HL-60 (cell line): Measurements from ENCODE around the gene CTAGE9.
"Not testable (repeated sequence)": the region's sequence is repeated elsewhere in the genome, so short reads cannot be mapped to it uniquely, and the experiment has no call there.

ENCODE experiments used
- DNase-seq, 2 experiments: peaks; one replicate each; pipeline ENCODE4 v3.0.0-alpha.2; 2010 to 2020; ENCODE audit warnings: low read depth in 1 of 2, low spot score in 1 of 2
- H3K27ac ChIP-seq: fragments of 250-450 bp; sonication (Bioruptor Pico); replicated peaks from 2 replicates; pipeline ENCODE4 v1.5.1; 2020; ENCODE audit warnings: mild to moderate bottlenecking, moderate library complexity
- H3K27me3 ChIP-seq: fragments of 250-450 bp; sonication (Bioruptor Pico); 2 replicates; pipeline ENCODE4 v1.5.1; 2021; ENCODE audit warnings: mild to moderate bottlenecking, moderate library complexity; ENCODE audit not compliant: insufficient read depth, poor library complexity, severe bottlenecking
- H3K4me3 ChIP-seq: replicated peaks from 2 replicates; pipeline ENCODE4 v1.5.1; 2011; ENCODE audit warnings: mild to moderate bottlenecking, control low read depth, low read length; ENCODE audit not compliant: insufficient read depth
- GABPA ChIP-seq: IDR thresholded peaks from 2 replicates; pipeline ENCODE4 v1.6.1; 2012; ENCODE audit warnings: low read depth
- POLR2AphosphoS5 ChIP-seq: IDR thresholded peaks from 2 replicates; pipeline ENCODE4 v1.6.1; 2012; ENCODE audit warnings: low read depth
- SPI1 ChIP-seq: IDR thresholded peaks from 2 replicates; pipeline ENCODE4 v1.6.1; 2012; ENCODE audit warnings: low read depth, mild to moderate bottlenecking, borderline replicate concordance
- TF ChIP-seq, protein P1 (sequence below): IDR thresholded peaks from 2 replicates; pipeline ENCODE4 v1.6.1; 2012; ENCODE audit warnings: low read depth; ENCODE audit not compliant: insufficient replicate concordance
- TF ChIP-seq, protein P2 (sequence below): IDR thresholded peaks from one replicate; pipeline ENCODE4 v1.5.1; 2011; ENCODE audit warnings: low read length, control low read depth, inconsistent platforms; ENCODE audit not compliant: insufficient read depth

CTAGE9 gene

DNA sequence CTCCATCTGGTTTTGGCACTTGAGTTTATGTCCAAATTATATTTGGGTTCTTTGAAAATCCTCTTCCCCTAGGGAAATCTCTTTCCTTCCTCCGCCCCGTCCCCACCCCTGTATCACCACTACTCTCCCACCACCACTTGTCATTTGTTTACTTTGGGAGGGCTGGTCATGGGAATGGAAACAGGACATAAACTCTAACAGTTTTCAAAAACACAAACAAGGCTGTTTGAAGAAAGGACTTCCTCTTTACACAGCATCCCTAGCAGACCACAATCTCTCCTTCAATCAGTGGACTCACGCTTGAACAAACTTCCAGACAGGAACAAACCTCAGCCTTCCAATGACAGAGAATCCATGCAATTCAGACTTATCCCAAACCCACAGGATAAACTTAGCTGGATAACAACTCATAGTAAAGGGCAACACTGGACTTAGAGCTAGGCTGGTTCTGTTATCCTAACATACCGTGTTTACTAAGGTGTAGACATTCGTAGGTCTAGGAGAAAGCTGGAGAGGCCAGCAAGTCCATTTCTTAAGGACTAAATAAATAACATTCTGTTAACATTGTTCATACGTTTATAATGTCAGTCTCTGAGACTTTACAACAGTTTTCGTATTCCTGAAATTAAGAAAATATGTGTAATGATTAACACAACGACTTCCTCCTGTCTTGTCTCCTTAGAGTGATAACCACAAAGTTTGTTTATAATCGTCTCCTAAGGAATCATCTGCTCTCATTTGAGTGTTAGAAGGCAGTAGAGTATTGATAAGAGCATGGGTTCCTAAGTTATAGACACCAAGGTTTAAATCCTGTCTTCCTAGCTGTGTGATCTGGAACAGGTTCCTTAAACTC, 44.1 kb upstream of the CTAGE9 start:
- no peak for DNase-seq
- TF ChIP-seq SPI1 (no peak), GABPA (no peak), POLR2AphosphoS5 (no peak)
- TF ChIP-seq, protein P1, sequence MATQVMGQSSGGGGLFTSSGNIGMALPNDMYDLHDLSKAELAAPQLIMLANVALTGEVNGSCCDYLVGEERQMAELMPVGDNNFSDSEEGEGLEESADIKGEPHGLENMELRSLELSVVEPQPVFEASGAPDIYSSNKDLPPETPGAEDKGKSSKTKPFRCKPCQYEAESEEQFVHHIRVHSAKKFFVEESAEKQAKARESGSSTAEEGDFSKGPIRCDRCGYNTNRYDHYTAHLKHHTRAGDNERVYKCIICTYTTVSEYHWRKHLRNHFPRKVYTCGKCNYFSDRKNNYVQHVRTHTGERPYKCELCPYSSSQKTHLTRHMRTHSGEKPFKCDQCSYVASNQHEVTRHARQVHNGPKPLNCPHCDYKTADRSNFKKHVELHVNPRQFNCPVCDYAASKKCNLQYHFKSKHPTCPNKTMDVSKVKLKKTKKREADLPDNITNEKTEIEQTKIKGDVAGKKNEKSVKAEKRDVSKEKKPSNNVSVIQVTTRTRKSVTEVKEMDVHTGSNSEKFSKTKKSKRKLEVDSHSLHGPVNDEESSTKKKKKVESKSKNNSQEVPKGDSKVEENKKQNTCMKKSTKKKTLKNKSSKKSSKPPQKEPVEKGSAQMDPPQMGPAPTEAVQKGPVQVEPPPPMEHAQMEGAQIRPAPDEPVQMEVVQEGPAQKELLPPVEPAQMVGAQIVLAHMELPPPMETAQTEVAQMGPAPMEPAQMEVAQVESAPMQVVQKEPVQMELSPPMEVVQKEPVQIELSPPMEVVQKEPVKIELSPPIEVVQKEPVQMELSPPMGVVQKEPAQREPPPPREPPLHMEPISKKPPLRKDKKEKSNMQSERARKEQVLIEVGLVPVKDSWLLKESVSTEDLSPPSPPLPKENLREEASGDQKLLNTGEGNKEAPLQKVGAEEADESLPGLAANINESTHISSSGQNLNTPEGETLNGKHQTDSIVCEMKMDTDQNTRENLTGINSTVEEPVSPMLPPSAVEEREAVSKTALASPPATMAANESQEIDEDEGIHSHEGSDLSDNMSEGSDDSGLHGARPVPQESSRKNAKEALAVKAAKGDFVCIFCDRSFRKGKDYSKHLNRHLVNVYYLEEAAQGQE: no peak
- TF ChIP-seq, protein P2, sequence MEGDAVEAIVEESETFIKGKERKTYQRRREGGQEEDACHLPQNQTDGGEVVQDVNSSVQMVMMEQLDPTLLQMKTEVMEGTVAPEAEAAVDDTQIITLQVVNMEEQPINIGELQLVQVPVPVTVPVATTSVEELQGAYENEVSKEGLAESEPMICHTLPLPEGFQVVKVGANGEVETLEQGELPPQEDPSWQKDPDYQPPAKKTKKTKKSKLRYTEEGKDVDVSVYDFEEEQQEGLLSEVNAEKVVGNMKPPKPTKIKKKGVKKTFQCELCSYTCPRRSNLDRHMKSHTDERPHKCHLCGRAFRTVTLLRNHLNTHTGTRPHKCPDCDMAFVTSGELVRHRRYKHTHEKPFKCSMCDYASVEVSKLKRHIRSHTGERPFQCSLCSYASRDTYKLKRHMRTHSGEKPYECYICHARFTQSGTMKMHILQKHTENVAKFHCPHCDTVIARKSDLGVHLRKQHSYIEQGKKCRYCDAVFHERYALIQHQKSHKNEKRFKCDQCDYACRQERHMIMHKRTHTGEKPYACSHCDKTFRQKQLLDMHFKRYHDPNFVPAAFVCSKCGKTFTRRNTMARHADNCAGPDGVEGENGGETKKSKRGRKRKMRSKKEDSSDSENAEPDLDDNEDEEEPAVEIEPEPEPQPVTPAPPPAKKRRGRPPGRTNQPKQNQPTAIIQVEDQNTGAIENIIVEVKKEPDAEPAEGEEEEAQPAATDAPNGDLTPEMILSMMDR: no peak
- Histone ChIP-seq H3K4me3 (no peak overlapping the region), H3K27me3 (no peaks in the 10 kb centered on the region), H3K27ac (no peak overlapping the region)

GRCh38 chr6:131754088-131754487, 43.3 kb upstream of the CTAGE9 start:
- TF ChIP-seq, protein P1: no peak
- TF ChIP-seq SPI1 (no peak), GABPA (no peak), POLR2AphosphoS5 (no peak)
- TF ChIP-seq, protein P2: no peak
- Histone ChIP-seq H3K27me3 (no peaks in the 10 kb centered on the region), H3K4me3 (no peak overlapping the region), H3K27ac (no peak overlapping the region)
- no peak for DNase-seq

DNA sequence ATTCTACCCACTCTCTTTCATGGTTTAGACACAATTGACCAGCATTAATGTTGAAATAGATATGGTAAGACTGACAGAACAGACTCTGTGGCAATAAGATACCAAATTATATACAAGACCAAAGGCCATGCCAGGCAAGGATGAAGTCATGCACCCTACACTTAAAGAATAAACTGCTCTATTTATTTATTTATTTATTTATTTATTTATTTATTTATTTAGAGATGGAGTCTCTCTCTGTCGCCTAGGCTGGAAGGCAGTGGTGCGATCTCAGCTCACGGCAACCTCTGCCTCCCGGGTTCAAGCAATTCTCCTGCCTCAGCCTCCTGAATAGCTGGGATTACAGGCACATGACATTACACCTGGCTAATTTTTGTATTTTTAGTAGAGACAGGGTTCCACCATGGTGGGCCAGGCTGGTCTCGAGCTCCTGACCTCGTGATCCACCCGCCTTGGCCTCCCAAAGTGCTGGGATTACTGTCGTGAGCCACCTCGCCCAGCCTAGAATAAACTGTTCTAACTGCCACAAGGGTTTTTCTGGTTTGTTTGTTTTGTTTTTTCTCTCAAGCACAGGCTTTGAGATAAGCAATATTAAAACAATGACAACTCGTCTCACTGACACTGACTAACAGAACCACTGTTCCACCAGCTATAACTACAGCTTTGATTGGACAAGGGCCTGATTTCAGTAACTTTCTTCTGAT, 40.3 kb upstream of the CTAGE9 start:
- not testable (repeated sequence) for DNase-seq, H3K27ac ChIP-seq

DNA sequence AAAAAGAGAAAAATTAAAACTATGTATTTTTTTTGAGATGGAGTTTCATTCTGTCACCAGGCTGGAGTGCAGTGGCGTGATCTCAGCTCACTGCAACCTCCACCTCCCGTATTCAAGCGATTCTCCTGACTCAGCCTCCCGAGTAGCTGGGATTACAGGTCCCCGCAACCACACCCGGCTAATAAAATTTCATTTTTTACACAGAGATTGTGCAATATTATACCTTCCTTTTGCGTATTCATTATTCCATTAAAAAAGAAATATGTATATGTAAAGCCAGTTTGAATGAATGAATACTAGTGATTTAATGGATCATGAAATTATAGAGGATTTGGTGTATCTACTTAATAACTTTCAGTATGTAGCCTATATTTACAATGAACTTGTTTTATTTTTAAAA, 38.2 kb upstream of the CTAGE9 start:
- no peak for TF ChIP-seq POLR2AphosphoS5
- no peak for TF ChIP-seq GABPA
- TF ChIP-seq, protein P2: no peak
- TF ChIP-seq SPI1: no peak
- TF ChIP-seq, protein P1: no peak
- Histone ChIP-seq H3K27me3 (no peaks in the 10 kb centered on the region), H3K27ac (no peak overlapping the region), H3K4me3 (no peak overlapping the region)
- DNase-seq: no peak

More for the DNA sequence above, 40.3 kb upstream of the CTAGE9 start:
- not testable (repeated sequence) for H3K27me3 ChIP-seq, H3K4me3 ChIP-seq
